GM19023 (cell line): ENCODE results near the gene CCDC183.
"Not testable (repeated sequence)": the region's sequence is repeated elsewhere in the genome, so short reads cannot be mapped to it uniquely, and the experiment has no call there.

ENCODE experiments used
- ATAC-seq: cut with Tn5 transposase; IDR thresholded peaks from one replicate; pipeline ENCODE4 v1.9.1; 2021; ENCODE audit warnings: mild to moderate bottlenecking, moderate library complexity; ENCODE audit not compliant: unreplicated experiment

Gene CCDC183

DNA sequence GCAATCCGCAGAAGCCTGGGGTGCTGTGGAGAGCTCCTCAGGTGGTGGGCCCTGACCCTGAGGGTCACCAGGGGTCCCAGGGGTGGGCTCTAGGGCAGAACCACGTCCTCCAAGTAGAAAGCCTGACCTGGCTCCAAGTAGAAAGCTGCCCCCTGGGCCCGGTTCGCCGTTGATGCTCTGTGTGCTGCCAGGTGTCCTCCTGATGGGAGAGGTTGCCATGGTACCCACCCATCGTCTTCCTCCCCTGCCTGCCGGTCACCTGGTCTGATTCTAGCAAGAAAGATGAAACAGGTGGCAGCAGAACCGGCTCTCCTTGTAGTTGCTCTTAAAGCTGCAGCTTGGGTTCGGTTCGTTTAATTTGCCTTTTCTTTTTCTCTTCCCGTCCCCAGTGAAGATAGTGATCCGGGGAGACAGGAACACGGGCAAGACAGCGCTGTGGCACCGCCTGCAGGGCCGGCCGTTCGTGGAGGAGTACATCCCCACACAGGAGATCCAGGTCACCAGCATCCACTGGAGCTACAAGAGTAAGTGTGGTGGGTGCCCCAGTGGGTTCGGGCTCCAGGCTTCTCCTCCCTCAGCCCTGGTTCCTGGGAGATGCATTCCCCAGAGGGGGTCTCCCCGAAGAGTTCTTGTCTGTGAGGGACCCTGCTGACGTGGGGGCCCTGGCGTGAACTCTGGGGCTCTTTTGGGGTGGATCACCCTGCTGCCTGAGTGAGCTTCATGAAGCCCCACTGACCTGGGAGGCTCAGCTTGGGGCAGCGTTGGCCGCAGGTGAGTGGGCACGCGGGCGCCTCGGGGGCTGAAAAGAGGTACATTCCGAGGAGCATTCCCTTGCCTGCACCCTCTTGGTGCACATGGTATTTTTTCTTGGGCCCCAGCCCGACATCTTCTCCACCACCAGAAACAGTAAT, 27.3 kb downstream of the CCDC183 start:
- ATAC-seq = no peak

DNA sequence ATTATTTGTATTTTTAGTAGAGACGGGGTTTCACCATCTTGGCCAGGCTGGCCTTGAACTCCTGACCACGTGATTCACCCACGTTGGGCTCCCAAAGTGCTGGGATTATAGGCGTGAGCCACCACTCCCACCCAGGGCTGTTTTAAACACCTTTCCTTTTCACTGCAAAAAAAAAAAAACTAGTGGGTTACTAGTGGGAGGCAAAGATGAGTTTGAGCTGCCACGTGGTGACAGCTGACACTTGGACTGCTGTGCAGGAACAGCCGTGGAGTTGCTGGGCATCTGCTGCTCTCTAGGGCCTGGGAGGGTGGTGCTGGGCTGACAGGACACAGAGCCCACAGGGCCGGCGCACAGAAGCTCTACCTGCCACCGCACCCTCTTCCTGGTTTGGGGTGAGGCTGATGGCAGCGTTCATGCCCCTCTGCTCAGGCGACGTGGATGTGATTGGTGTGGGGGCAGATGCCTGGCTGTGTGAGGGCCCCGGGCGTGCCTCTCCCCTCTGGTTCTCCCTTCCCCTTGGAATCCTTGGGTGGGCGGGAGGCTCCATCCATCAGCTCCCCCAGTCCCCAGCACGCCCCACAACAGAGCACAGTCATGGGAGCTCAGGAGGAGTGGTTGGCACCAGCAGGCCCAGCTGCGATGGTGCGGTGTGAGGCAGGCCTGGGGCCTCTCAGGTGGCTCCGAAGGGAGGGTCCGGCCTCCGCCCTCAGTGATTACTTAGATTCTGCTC, 28.5 kb downstream of the CCDC183 start:
- ATAC-seq = no peak

DNA sequence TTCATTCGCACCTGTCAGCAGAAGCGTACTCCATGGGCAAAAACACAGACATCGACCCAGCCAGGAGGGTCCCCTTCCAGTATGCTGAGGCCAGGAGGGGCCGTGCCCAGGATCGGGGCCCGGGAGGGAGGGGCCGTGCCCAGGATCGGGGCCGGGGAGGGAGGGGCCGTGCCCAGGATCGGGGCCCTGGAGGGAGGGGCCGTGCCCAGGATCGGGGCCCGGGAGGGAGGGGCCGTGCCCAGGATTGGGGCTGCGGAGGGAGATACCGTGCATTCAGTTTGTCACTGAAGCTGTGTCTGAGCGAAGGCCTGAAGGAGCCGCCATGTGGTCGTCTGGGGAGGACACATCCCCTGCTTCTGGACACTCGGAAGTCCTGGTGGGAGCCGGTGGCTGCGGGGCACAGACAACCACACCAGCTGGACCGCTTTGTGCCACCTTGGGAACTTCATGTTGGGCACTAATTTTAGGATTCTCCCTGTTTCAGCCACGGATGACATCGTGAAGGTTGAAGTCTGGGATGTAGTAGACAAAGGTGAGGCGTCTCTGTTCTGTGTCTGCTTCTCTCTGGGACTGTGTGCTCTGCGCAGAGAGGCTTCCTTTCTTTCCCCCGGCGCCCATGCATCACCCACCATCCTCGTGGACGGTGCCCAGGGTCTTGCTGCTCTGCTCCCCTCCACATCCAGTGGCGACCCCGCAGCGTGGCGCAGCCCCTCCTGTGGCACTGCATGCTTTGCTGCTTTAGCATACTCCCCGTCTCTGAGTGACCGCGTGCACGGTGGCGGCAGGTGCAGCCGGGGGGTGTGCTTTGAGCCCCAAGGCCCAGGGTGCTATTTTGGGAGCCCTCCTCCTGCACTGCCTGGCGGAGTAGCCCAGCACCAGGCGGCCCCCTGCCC, 29.4 kb downstream of the CCDC183 start:
- no peak for ATAC-seq

GRCh38 chr9:136826188-136826541, 30.0 kb downstream of the CCDC183 start:
- ATAC-seq = no peak

DNA sequence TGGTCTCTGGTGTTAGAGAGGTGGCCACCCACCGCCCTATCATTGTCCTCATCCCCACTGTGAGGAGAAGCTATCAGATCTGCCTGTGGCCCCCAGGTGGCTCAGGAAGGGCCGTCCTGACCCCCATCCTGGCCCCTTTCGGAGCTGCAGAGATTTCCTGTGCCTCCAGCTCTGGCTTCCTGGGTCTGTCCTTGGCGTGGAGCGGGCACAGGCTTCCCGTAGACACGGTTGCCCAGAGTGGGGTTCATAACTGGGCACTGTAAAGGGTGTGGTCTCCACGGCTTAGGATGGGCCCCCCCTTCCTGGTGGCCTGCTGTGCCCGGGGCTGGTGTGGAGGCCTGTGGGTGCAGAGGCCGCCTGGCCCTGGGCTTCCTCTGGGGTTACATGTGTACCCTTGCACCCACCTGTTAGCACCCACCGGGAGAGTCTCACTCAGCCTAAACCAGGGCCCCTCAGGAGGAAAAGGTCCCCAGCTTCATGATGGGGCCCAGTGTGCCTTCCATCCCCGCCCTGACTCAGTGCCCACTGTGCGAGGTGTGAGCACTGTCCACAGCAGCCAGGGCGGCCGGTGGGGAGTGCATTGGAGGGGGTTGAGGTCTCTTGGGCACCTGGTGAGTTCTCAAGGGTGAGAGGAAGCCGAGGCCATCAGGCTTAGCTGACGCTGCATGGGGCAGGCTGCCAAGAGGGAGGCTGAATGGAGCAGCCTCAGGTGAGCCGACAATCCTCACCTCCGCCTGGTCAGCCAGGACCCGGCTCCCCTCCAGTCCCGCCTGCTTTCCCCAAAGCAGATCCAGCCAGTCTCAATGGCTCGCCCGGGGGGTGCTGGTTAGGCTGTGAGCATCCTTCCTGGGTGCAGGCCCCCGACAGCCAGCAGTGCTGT, 30.8 kb downstream of the CCDC183 start:
- ATAC-seq = no peak

- ATAC-seq = no peak
These were observed 31.8 kb downstream of the CCDC183 start for GRCh38 chr9:136827794-136828473.

- no peak for ATAC-seq
These were observed 32.5 kb downstream of the CCDC183 start for GRCh38 chr9:136828474-136829140.

DNA sequence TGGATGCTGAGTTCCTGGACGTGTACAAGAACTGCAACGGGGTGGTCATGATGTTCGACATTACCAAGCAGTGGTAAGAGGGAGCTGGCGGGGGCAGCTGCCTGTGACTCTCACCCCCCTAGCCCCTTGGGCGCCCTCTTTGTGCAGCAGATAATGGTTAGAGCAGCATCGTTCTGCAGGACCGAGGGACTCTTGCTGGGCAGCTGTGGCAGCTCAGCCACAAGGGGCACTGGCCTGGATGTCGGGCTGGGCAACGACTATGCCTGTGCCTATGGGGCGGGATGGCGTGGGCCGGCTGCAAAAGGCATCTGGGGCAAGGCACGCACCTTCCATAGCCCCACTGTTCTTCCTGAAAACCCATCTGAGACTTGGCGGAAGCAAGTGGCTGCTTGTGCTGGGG, 33.3 kb downstream of the CCDC183 start:
- ATAC-seq = no peak

- no peak for ATAC-seq
These were observed 34.1 kb downstream of the CCDC183 start for GRCh38 chr9:136829981-136830885.

DNA sequence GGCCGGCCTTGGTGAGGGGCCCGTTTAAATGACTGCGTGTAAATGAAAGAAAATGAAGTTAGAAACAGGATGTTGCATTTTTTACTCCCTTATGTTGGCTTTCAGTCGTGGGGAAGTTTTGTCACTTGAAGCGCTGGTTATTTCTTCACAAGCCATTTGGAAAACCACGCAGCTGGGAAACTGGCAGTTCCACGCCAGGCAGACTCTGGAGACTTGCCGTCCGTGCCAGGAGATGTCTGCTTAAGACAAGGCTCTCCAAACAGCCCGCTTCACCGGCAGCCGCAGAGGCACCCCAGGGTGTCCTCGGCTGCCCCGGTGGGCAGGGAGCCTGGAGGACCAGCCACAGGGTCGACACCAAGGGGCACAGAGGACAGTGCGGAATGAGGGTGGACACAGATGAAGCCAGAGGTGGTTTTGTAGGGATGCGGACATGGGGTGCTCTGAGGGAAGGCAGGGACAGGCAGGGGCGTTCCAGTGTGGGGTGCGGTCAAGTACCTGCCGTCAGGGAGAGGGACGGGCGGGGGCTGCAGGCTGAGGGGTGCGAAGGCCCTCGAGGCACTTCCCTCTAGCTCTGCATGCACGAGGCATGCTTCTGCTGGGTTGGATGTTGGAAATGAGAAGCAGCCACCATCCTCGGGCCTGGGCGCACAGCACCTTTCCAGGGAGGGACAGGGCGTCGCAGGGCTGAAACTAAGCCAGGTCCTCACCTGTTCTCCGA, 35.0 kb downstream of the CCDC183 start:
- no peak for ATAC-seq

DNA sequence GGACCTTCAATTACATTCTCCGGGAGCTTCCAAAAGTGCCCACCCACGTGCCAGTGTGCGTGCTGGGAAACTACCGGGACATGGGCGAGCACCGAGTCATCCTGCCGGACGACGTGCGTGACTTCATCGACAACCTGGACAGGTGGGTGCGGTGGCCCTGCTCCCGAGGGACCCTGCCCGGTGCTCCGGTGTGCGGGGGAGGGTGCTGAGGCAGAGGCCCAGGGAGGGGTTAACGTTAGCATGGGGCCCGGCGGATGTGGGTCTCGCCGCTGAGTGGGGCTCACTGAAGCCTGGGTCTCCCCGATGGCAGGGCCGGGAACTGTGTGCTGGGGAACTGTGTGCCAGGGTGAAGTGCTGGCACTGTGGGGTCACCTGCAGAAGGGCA, 35.6 kb downstream of the CCDC183 start:
- ATAC-seq = no peak

- ATAC-seq = no peak
These were observed 36.4 kb downstream of the CCDC183 start for GRCh38 chr9:136832581-136832980.

GRCh38 chr9:136833381-136834048, 37.4 kb downstream of the CCDC183 start:
- not testable (repeated sequence) for ATAC-seq

DNA sequence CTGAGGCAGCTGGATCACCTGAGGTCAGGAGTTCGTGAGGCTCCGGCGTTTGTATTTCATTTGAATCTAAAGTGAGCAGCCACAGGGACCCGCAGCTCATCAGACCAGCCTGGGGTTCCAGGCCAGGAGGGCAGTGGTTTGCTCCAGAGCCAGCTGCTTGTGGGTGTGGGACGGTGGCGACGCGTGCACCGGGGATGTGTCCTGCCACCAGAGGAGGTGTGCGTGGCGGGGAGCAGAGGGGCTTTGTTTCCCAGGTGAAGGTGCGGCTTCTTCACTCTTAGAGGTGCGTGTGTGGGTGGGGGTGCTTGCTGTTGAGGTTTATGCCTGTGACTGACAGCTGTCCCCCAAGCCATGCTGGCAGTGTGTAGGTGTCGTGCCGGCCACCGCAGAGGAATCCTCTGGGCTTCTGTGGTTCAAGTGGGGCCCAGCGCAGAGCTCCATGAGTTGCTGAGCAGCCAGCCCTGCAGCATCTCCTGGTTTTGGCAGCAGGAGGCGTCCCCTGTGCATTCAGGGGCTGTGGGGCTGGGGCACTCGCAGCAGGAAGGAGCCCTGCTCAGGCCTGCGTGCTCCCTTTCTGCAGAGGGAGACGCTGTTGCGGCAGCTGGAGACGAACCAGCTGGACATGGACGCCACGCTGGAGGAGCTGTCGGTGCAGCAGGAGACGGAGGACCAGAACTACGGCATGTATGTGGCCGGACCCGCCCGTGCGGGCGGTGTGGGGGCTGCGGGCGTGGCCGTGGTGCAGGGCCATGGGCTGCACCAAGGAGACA, 39.2 kb downstream of the CCDC183 start:
- ATAC-seq = no peak

DNA sequence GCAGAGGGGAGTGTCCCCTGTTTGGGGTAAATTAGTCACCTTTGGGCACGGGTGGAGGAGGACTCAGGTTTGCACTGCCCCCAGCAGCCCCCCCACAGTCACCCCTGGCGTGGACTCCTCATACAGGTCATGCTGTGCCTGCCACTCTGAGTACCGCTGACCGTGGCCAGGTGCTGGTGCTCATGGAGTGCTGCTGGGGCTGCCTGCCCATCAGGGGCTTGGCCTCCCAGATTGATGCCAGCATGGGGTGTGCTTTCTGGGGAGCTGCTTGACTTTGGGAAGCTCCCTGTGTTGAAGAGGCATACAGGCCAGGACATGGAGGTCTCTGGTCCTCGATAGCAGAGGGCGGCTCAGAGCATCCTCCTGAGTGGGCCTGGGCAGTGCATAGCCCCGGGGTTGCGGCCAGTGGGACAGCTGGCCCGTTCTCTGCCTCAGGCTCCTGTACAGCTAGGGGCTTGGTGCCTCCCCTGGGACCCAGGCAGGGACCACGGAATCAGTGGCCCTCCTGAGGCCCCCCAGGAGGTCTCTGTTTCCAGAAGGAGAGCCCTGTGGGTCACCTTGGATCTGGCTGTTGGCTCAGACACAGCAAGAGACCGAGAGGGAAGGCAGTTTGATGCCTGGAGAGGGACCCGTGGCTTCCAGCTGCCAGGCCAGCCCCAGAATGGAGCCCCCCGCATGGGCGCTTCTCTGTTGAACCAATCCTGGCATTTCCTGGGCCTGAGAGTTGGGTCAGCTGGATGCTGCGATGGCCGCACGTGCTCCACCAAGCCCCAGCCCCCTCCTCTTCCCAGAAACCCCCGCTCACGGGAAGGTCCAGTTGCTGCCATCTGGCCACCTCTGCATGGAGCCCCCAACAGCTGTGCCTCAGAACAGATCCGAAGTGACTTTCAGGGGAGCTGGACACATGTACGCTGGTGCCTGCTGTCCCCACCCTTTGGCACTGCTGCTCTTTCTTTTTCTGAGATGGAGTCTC, 40.1 kb downstream of the CCDC183 start:
- no peak for ATAC-seq
